ENCODE data around the gene POU2F2. TPM values are rescaled to one million over a fixed set of nuclear protein-coding genes. Genes with fewer than 3 reads are reported as not detected.

The POU2F2 gene
- total RNA-seq, 1 experiment from 2014 or later = 6.0 TPM

DNA sequence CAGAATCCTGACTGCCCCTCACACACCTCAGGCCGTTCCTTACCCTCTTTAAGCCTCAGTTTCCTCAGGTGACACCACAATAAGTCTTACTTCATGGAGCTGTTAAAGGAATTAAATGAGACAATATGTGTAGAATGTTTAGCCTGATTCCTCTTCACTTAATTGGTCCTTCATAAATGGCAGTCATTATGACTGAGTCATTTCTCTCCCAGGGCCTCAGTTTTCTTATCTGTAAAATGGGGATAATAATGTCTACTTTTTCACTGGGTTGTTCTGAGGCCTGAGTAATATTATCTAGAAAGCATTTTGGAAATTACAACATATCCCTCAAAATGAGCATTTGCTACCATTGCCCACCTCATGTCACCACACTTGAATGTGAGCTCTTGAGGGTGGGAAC, 21.6 kb downstream of the POU2F2 start:
- DNase-seq (ENCODE audit: low spot score) = no peak
- Mint-ChIP-seq H3K27me3 (ENCODE audit: low read depth) (peaks cover 15% of the 10 kb centered on the region), H3K36me3 (no peaks in the 10 kb centered on the region), H3K4me3 (no peak overlapping the region), H3K4me1 (peaks cover 21% of the 10 kb centered on the region), H3K9me3 (no peaks in the 10 kb centered on the region), H3K27ac (no peak overlapping the region)
- CTCF ChIA-PET = interaction anchor here (1.2 to 2.9 kb wide), 3 partner anchors 14 to 290 kb away, joined by 3 to 34 read pairs (median 5); no protein-coding TSS in a partner anchor
- TF ChIP-seq, protein P1, sequence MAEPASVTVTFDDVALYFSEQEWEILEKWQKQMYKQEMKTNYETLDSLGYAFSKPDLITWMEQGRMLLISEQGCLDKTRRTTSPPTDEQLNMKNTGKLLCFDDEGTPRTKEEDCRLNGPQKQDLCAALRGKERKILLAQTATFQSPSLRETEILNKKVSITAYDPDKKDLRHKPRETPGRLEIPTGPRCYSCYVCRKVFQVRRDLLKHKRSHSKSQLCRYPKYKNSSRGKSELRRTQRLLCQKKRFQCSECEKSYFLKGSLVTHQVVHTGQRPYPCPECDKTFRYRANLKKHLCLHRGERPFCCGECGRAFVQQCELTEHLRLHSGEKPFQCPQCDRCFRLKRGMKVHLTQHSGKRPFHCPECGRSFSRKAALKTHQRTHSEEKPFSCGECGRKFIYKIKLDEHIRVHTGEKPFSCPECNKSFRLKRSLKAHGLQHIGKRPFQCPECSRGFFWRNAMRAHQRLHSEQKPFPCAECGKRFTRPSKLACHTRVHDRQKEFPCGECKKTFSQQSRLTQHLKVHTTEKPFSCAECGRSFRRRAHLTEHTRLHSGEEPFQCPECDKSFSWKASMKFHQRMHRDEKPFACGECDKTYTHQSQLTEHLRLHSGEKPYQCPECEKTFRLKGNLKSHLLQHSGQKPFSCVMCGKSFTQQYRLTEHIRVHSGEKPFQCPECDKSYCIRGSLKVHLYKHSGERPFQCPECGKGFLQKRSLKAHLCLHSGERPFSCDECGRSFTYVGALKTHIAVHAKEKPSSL (CRISPR knock-in tag; conservative IDR thresholded peaks at IDR 0.05) = no peak
- TF ChIP-seq, protein P2, sequence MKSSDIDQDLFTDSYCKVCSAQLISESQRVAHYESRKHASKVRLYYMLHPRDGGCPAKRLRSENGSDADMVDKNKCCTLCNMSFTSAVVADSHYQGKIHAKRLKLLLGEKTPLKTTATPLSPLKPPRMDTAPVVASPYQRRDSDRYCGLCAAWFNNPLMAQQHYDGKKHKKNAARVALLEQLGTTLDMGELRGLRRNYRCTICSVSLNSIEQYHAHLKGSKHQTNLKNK (CRISPR knock-in tag; IDR thresholded peaks at IDR 0.05) = no peak
- TF ChIP-seq, protein P3, sequence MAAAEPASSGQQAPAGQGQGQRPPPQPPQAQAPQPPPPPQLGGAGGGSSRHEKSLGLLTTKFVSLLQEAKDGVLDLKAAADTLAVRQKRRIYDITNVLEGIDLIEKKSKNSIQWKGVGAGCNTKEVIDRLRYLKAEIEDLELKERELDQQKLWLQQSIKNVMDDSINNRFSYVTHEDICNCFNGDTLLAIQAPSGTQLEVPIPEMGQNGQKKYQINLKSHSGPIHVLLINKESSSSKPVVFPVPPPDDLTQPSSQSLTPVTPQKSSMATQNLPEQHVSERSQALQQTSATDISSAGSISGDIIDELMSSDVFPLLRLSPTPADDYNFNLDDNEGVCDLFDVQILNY (CRISPR knock-in tag; IDR thresholded peaks at IDR 0.05) = no peak
- TF ChIP-seq, protein P4, sequence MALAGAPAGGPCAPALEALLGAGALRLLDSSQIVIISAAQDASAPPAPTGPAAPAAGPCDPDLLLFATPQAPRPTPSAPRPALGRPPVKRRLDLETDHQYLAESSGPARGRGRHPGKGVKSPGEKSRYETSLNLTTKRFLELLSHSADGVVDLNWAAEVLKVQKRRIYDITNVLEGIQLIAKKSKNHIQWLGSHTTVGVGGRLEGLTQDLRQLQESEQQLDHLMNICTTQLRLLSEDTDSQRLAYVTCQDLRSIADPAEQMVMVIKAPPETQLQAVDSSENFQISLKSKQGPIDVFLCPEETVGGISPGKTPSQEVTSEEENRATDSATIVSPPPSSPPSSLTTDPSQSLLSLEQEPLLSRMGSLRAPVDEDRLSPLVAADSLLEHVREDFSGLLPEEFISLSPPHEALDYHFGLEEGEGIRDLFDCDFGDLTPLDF (CRISPR knock-in tag; IDR thresholded peaks at IDR 0.05) = no peak
- TF ChIP-seq FOXK1 (CRISPR knock-in tag; IDR thresholded peaks at IDR 0.05) = no peak
- no peak for TF ChIP-seq ZNF219 (CRISPR knock-in tag; IDR thresholded peaks at IDR 0.05; ENCODE audit: borderline replicate concordance)
- TF ChIP-seq PRRX2 (CRISPR knock-in tag; IDR thresholded peaks at IDR 0.05) = no peak
- POLR2A ChIA-PET = no interaction called here
- ATAC-seq = no peak

DNA sequence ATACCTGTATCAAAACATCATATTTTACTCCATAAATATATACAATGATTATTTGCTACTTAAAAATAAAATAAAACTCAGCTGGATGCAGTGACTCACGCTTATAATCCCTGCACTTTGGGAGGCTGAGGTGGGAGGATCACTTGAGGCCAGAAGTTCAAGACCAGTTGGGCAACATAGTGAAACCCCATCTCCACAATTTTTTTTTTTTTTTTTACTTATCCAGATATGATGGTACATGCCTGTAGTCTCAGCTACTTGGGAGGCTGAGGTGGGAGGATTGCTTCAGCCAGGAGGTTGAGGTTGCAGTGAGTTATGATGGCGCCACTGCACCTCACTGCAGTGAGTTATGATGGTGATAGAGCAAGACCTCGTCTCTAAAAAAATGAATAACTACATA, 22.4 kb downstream of the POU2F2 start:
- H3K27ac Mint-ChIP-seq = no peak overlapping the region
- no peak overlapping the region for H3K4me3 Mint-ChIP-seq
- no peaks in the 10 kb centered on the region for H3K9me3 Mint-ChIP-seq
- DNase-seq (ENCODE audit: low spot score) = no peak
- peaks cover 22% of the 10 kb centered on the region for H3K27me3 Mint-ChIP-seq (ENCODE audit: low read depth)
- TF ChIP-seq ZNF317 (CRISPR knock-in tag; IDR thresholded peaks at IDR 0.05; ENCODE audit: borderline replicate concordance, low read depth) = no peak
- TF ChIP-seq SMAD4 (CRISPR knock-in tag; IDR thresholded peaks at IDR 0.05) = no peak
- no peak for TF ChIP-seq CREB1 (CRISPR knock-in tag; IDR thresholded peaks at IDR 0.05)
- TF ChIP-seq MYBL2 (CRISPR knock-in tag; IDR thresholded peaks at IDR 0.05) = no peak
- no peak for TF ChIP-seq PRRX2 (CRISPR knock-in tag; IDR thresholded peaks at IDR 0.05)
- TF ChIP-seq NFE2L1 (CRISPR knock-in tag; IDR thresholded peaks at IDR 0.05) = no peak
- TF ChIP-seq ELF4 (CRISPR knock-in tag; IDR thresholded peaks at IDR 0.05; ENCODE audit: low read depth) = no peak
- TF ChIP-seq SMAD3 (CRISPR knock-in tag; IDR thresholded peaks at IDR 0.05; ENCODE audit: borderline replicate concordance) = no peak
- TF ChIP-seq ZNF138 (CRISPR knock-in tag; conservative IDR thresholded peaks at IDR 0.05) = no peak
- TF ChIP-seq JUN (CRISPR knock-in tag; IDR thresholded peaks at IDR 0.05) = no peak
- TF ChIP-seq OVOL2 (CRISPR knock-in tag; IDR thresholded peaks at IDR 0.05; ENCODE audit: borderline replicate concordance) = no peak
- TF ChIP-seq, protein P5, sequence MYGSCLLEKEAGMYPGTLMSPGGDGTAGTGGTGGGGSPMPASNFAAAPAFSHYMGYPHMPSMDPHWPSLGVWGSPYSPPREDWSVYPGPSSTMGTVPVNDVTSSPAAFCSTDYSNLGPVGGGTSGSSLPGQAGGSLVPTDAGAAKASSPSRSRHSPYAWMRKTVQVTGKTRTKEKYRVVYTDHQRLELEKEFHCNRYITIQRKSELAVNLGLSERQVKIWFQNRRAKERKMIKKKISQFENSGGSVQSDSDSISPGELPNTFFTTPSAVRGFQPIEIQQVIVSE (CRISPR knock-in tag; IDR thresholded peaks at IDR 0.05; ENCODE audit: borderline replicate concordance) = no peak
- CTCF ChIA-PET = interaction anchor here (0.6 to 2.9 kb wide), 7 partner anchors 14 to 329 kb away, joined by 3 to 34 read pairs (median 4); no protein-coding TSS in a partner anchor
- H3K4me1 Mint-ChIP-seq = peaks cover 21% of the 10 kb centered on the region
- no peaks in the 10 kb centered on the region for H3K36me3 Mint-ChIP-seq
- ATAC-seq = no peak
- POLR2A ChIA-PET = interaction anchor here (0.7 kb wide), 1 partner anchor 137 kb away, joined by 3 read pairs; no protein-coding TSS in a partner anchor

Data from WTC11 (cell line).